GM19395 (cell line): ENCODE results near the gene KANSL1L.

Source experiments
- ATAC-seq: cut with Tn5 transposase; IDR thresholded peaks from one replicate; pipeline ENCODE4 v1.9.1; 2021; ENCODE audit warnings: mild to moderate bottlenecking, moderate library complexity; ENCODE audit not compliant: unreplicated experiment

The KANSL1L gene

GRCh38 chr2:210072922-210073509, 98.2 kb downstream of the KANSL1L start:
- ATAC-seq, result peak; percentile 84

DNA sequence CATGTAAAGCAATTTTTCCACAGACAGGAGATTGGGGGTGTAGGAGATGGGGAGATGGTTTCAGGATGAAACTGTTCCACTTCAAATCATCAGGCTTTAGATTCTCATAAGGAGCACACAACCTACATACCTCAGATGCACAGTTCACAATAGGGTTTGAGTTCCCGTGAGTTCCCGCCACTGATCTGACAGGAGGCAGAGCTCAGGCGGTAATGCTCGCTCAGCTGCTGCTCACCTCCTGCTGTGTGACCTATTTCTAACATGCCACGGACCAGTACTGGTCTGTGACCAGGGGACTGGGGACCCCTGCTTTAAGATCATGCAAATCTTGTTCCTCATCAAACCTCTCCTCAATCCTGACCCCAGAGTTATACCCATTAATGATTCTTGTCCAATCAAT, 98.7 kb downstream of the KANSL1L start:
- ATAC-seq, result peak; percentile 15

GRCh38 chr2:210063306-210063705, 107.9 kb downstream of the KANSL1L start:
- no peak for ATAC-seq

DNA sequence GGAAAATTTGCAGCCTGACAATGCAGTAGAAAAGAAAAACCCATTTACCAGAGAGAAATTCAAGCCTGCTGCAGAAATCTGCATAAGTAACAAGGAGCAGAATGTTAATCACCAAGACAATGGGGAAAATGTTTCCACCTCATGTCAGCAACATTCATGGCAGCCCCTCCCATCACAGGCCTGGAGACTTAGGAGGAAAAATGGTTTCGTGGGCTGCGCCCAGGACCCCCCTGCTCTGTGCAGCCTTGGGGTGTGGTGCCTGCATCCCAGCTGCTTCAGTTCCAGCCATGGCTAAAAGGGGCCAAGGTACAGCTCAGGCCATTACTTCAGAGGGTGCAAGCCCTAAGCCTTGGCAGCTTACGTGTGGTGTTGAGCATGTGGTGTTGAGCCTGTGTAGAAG, 115.4 kb downstream of the KANSL1L start:
- no peak for ATAC-seq

DNA sequence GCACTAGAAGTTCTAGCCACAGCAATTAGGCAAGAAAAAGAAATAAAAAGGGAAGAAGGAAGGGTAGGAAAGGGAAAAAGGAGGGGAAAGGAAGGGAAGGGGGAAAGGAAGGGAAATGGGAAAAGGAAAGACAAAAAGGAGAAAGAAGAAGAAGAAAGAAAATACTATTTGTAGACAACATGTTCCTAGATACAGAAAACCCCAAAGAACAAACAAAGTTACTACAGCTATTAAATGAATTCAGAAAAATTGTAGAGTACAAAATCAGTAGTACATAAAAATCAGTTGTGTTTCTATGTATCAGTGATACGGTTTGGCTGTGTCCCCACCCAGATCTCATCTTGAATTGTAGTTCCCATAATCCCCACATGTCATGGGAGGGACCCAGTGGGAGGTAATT, 116.5 kb downstream of the KANSL1L start:
- no peak for ATAC-seq

- no peak for ATAC-seq
Measured at GRCh38 chr2:210050885-210051284, 120.3 kb downstream of the KANSL1L start.

GRCh38 chr2:210049831-210050230, 121.4 kb downstream of the KANSL1L start:
- ATAC-seq, result no peak

GRCh38 chr2:210046851-210047500, 124.2 kb downstream of the KANSL1L start:
- no peak for ATAC-seq

DNA sequence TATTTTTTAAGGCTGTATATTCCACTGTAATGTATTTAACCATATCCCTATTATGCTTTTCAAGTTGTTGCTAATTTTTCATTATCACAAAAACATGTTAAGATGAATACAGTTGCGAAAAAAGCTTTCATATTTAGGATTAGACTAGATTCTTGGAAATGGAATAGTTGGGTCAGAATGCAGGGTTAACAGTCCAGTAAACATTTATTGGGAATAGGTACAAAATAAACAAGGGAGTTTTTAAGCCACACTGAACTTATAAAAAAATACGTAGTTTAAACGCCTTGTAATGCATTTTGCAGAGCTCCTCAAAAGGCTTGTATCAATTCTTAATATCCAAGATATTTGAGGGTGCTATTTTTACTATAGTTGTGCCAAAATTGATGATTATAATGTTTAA, 133.1 kb downstream of the KANSL1L start:
- no peak for ATAC-seq

- no peak for ATAC-seq
Measured at GRCh38 chr2:210035679-210036078, 135.5 kb downstream of the KANSL1L start.

- ATAC-seq, result no peak
Measured at GRCh38 chr2:210034087-210034683, 137.0 kb downstream of the KANSL1L start.

GRCh38 chr2:210028178-210028577, 143.0 kb downstream of the KANSL1L start:
- no peak for ATAC-seq

DNA sequence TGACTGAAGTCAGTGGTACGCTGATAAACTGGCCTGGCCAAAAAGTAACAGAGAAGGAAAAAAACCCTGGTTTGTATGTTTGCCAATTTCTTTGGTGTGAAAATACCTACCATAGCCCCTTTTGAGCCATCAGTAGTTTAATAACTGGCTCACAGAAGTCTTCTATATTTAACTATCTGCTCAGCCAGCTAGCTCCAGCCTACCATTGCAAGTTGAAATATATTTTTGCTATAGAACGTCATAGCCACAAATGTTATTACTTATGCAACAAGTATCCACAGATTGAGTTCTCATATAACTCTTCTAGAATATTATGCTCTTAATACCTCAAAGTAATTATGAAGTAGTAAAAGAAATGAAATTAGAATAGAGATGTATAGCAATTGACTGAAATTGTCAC, 143.6 kb downstream of the KANSL1L start:
- ATAC-seq, result no peak

DNA sequence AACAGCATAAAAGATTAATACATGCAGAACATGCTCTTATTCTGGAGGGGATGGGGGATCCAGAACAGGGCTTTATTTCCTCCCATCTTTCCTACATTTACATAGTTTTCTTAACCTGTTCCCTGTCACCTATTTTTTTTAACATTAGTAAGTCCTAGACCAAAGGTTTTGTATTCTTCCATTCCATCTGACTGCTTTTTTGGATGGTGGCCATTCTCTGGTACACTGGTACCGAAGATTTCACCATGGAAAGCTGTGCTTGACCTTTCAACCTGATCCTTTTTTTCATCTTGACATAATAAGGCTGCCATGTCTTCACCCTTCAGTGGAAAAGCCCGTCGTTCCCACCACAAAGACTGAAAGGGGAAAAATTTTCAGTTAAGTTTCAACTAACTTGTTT, 148.4 kb downstream of the KANSL1L start:
- no peak for ATAC-seq

GRCh38 chr2:210020138-210020537, 151.1 kb downstream of the KANSL1L start:
- ATAC-seq, result no peak

- ATAC-seq, result no peak
Measured at GRCh38 chr2:210009896-210010295, 161.3 kb downstream of the KANSL1L start.

DNA sequence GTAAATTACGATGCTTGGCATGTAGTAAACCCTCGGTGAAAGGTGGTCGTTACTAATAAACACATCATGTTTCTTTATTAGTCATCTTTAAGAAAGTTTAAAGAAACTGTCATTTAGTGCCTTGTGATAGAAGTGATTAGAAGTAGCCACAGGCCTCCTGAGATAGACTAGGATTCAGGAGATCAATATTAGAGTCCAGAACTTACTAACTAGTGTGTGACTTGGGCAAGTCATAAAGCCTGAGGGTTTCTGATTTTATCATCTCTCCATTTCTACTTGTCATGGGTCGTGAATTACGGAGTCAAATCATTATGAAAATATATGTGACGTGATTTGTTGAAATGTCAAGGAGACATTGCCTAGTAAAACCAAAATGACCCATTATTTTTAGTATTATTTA, 162.1 kb downstream of the KANSL1L start:
- no peak for ATAC-seq

DNA sequence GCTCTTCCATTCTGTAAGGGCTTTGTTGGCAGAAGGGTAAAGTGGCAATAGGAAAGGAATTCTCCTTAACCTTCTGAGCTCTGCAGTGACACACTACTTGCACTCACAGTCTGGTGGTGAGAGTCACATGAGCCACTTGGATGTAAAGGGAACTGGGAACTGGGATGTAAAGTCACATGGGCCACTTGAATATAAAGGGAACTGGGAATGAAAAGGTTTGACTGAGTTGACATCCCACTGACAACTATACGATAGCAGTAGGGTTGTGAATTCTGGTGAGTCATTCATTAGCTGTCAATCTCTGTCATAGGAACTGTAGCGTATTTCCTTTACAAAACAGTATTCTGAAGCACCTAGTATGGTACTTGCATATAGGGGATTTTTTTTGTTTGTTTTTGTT, 163.3 kb downstream of the KANSL1L start:
- no peak for ATAC-seq

- no peak for ATAC-seq
Measured at GRCh38 chr2:210004881-210005280, 166.3 kb downstream of the KANSL1L start.

GRCh38 chr2:210003359-210003758, 167.8 kb downstream of the KANSL1L start:
- no peak for ATAC-seq

DNA sequence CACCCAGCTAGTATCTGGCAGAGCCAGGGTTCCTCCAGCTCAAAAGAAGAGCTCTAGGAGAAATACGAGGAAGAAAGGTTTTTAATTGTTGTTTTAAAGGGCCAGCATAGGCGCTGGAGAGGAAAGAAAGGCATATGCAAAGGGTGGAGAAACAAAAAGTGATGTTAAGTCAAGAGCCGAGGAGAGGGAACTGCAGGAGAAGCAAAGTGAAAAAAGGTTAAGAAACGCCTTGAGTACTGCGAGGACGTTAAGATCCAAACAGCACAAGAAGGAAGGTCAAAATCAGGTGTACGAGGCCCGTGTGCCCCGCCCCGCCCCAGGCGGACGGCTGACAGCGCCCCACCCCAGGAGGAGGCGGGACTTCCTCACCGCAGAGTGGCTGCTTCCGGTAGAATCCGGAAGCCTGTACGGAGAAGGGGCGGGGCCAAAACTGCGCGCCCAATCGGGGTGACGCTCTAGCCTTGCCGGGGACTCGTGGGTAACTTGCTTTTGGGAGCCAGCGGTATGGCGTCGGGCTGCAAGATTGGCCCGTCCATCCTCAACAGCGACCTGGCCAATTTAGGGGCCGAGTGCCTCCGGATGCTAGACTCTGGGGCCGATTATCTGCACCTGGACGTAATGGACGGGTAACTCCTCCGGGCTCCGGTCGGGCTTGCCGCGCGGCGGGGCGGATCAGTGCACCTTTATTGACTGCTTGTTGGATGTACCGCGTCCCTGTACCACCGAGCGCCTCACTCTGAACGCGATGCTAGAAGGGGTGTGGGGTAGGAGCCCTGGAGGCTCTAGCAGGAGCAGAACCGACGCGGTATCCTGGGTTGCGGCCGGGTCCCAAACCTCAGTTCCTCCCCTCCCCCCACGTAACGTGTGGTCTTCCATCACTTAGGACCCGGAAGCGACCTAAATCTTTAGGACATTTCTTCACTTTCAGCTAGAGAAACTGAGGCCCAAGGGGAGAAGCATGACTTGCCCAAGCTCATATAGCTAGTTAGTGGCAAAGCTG, 168.8 kb downstream of the KANSL1L start, which contains the start of gene RPE:
RPE (plus strand) TSS at position 481 of the 1,000 bp plus-strand sequence; CDS start at position 505, 24 bp downstream.
- peak; percentile 99 for ATAC-seq
